ENCODE measurements around the gene SFT2D1. TPM values are rescaled to one million over a fixed set of nuclear protein-coding genes. Genes with fewer than 3 reads are reported as not detected.

The SFT2D1 gene
- total and polyA plus RNA-seq, 7 donors = 11.6 to 54.9 (median 16.4) TPM

GRCh38 chr6:166285233-166285632 lies 57.1 kb downstream of the SFT2D1 start:
- Histone ChIP-seq H3K4me1 (no peaks in the 10 kb centered on the region), H3K36me3 (ENCODE audit: insufficient read depth in 1 of 2, low read depth in 1 of 2) (no peaks in the 10 kb centered on the region), H3K27ac (no peak overlapping the region), H3K27me3 (ENCODE audit: insufficient read depth in 3 of 3, low read length in 2 of 3) (peaks cover 0 to 16% (median 4%) of the 10 kb centered on the region in 3 donors), H3K9me3 (no peaks in the 10 kb centered on the region), H3K4me3 (no peak overlapping the region)
- intact Hi-C loops (cut with DNase I) = no loop called here
- DNase-seq (no peak), ATAC-seq (no peak)
- WGBS, 3 donors = 32 to 46% (median 35%) methylated on average over 6 of the region's 6 CpGs
- TF ChIP-seq, protein P1, sequence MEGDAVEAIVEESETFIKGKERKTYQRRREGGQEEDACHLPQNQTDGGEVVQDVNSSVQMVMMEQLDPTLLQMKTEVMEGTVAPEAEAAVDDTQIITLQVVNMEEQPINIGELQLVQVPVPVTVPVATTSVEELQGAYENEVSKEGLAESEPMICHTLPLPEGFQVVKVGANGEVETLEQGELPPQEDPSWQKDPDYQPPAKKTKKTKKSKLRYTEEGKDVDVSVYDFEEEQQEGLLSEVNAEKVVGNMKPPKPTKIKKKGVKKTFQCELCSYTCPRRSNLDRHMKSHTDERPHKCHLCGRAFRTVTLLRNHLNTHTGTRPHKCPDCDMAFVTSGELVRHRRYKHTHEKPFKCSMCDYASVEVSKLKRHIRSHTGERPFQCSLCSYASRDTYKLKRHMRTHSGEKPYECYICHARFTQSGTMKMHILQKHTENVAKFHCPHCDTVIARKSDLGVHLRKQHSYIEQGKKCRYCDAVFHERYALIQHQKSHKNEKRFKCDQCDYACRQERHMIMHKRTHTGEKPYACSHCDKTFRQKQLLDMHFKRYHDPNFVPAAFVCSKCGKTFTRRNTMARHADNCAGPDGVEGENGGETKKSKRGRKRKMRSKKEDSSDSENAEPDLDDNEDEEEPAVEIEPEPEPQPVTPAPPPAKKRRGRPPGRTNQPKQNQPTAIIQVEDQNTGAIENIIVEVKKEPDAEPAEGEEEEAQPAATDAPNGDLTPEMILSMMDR (IDR thresholded peaks at IDR 0.05) = no peak

GRCh38 chr6:166284640-166285039 lies 57.7 kb downstream of the SFT2D1 start:
- Histone ChIP-seq H3K4me1 (no peaks in the 10 kb centered on the region), H3K4me3 (no peak overlapping the region), H3K27me3 (ENCODE audit: insufficient read depth in 3 of 3, low read length in 2 of 3) (peaks cover 0 to 17% (median 4%) of the 10 kb centered on the region in 3 donors), H3K27ac (no peak overlapping the region), H3K9me3 (no peaks in the 10 kb centered on the region), H3K36me3 (ENCODE audit: insufficient read depth in 1 of 2, low read depth in 1 of 2) (no peaks in the 10 kb centered on the region)
- intact Hi-C loops (cut with DNase I) = loop anchor here in 1 of 2 donors (5.0 kb wide), 1 partner anchor 1782 kb away; no protein-coding TSS in a partner anchor
- TF ChIP-seq, protein P1 (IDR thresholded peaks at IDR 0.05) = no peak
- ATAC-seq (no peak), DNase-seq (no peak)
- WGBS, 3 donors = 74 to 81% (median 78%) methylated on average over 6 of the region's 6 CpGs

- WGBS, 3 donors = 66 to 74% (median 68%) methylated on average over 11 of the region's 11 CpGs
- DNase-seq (no peak), ATAC-seq (no peak)
- Histone ChIP-seq H3K4me1 (no peaks in the 10 kb centered on the region), H3K4me3 (no peak overlapping the region), H3K27me3 (ENCODE audit: insufficient read depth in 3 of 3, low read length in 2 of 3) (peaks cover 0 to 17% (median 4%) of the 10 kb centered on the region in 3 donors), H3K27ac (no peak overlapping the region), H3K9me3 (no peaks in the 10 kb centered on the region), H3K36me3 (ENCODE audit: insufficient read depth in 1 of 2, low read depth in 1 of 2) (no peaks in the 10 kb centered on the region)
- TF ChIP-seq, protein P1 (IDR thresholded peaks at IDR 0.05) = no peak
- intact Hi-C loops (cut with DNase I) = loop anchor here in 1 of 2 donors (5.0 kb wide), 1 partner anchor 1780 kb away; no protein-coding TSS in a partner anchor
These were observed 59.8 kb downstream of the SFT2D1 start for GRCh38 chr6:166282394-166283032.

DNA sequence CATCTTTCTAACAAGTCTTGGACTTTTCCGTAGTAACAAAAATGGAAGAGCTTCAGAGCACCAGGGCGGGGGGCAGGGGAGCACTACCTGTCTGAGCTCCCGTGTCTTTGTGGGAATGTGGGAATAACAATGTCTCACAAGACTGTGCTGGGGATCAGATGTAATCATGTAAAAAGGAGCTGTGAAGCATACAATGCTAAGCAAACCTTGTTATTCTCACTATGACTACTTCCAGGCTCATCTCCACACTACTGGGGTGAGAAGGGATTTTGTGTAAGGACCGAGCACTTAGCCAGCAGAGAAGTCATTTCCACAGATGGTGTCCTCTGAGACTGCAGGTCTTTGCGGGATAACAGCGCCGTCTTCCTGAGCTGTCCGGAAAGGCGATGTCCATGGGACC lies 61.2 kb downstream of the SFT2D1 start:
- ATAC-seq (no peak), DNase-seq (no peak)
- TF ChIP-seq, protein P1 (IDR thresholded peaks at IDR 0.05) = no peak
- Histone ChIP-seq H3K27ac (no peak overlapping the region), H3K27me3 (ENCODE audit: insufficient read depth in 3 of 3, low read length in 2 of 3) (peaks cover 0 to 17% (median 4%) of the 10 kb centered on the region in 3 donors), H3K4me3 (no peak overlapping the region), H3K4me1 (no peaks in the 10 kb centered on the region), H3K36me3 (ENCODE audit: insufficient read depth in 1 of 2, low read depth in 1 of 2) (no peaks in the 10 kb centered on the region), H3K9me3 (no peaks in the 10 kb centered on the region)
- 79 to 84% (median 83%) methylated on average over 9 of the region's 9 CpGs for WGBS, 3 donors
- intact Hi-C loops (cut with DNase I) = loop anchor here in 1 of 2 donors (5.0 kb wide), 1 partner anchor 1779 kb away; no protein-coding TSS in a partner anchor

- peaks cover 0 to 12% (median 0%) of the 10 kb centered on the region in 3 donors for H3K27me3 ChIP-seq (ENCODE audit: insufficient read depth in 3 of 3, low read length in 2 of 3)
- DNase-seq = no peak
- TF ChIP-seq, protein P1 (IDR thresholded peaks at IDR 0.05) = no peak
- intact Hi-C loops (cut with DNase I) = no loop called here
- H3K4me3 ChIP-seq = no peak overlapping the region
- 97 to 100% (median 100%) methylated on average over 1 of the region's 1 CpG for WGBS, 3 donors
- no peaks in the 10 kb centered on the region for H3K36me3 ChIP-seq (ENCODE audit: insufficient read depth in 1 of 2, low read depth in 1 of 2)
- ATAC-seq = no peak
- H3K27ac ChIP-seq = no peak overlapping the region
- H3K4me1 ChIP-seq = no peaks in the 10 kb centered on the region
- no peaks in the 10 kb centered on the region for H3K9me3 ChIP-seq
These were observed 63.0 kb downstream of the SFT2D1 start for GRCh38 chr6:166279393-166279679.
